ENCODE measurements around the gene OR52J3.
"Not testable (repeated sequence)": the region's sequence is repeated elsewhere in the genome, so short reads cannot be mapped to it uniquely, and the experiment has no call there.

The OR52J3 gene
- total RNA-seq, result 0 reads per million in 2 experiments

DNA sequence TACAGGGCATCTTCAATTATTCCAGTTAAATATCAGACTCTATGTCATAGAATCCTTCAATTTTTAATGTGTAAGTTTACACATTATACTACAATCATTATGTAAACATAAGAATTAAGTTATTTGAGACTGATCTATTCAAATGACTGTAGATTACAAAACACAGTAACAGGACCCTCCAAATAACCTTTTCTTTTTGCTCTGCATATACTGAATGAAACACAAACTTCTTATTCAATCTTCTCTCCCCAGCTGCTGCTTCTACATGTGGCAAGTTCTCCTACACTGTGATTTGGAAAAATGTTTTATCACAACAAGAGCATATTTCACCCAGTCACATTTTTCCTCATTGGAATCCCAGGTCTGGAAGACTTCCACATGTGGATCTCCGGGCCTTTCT lies at the start of gene OR52J3:
Gene OR52J3 (plus strand): TSS at position 301 of the 400 bp plus-strand sequence. CDS start 0 bp downstream, at position 301.
- no peak for DNase-seq (ENCODE audit: low read depth)

DNA sequence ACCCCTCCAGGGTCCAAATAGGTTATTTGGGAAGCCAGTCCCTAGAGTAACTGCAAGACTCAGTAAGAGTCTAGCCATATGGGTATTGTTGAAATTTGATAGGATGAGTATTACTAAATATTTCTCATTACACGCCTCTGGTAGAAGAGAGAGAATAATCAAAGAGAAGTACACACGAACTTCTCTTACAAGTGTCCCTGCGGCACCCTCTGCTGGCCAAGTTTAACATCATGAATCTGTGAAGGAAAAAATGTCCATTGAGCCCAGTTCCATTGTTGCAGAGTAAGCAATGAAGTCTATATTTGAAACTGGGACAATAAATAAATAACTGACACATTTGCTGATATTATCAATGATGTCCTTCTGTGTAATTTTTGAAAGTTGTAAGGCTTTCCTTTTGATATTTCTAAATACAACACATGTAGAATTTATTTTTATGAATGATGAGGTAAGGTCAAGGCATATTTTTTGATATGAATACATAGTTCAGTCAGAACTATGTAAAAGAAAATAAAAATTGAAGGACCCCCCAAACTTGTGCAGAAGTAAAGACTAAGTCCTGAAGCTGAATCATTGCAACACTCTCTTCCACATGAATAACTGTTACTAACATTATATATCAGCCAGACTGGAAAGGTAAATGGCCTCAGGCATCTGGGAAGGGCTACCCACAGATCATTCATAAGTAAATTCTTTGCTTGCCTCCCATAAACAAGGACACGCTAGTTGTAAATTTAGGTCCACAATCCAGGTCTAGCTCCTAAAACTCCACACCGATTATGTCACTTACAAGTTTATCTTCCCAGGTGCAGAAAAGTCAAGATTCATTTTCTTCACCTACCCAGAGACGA lies 41.7 kb upstream of the OR52J3 start:
- no peak for DNase-seq (ENCODE audit: low read depth)

DNA sequence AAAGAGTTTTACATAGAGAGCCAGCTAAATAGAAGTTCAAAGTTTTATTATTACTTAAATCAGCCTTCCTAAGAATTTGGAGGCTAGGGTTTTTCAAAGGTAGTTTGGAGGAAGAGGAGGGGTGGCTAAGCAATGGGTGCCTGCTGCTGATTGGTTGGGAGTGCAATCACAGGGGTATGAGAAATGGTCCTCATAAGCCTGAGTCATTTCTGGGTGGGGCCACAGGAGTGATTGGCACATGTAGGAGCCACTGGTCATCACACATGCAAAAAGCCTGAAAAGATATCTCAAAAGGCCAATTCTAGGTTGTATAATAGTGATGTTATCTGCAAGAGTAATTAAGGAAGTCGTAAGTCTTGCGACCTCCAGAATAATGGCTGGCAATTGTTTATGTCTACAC lies 38.8 kb upstream of the OR52J3 start:
- DNase-seq (ENCODE audit: low read depth), result no peak

DNA sequence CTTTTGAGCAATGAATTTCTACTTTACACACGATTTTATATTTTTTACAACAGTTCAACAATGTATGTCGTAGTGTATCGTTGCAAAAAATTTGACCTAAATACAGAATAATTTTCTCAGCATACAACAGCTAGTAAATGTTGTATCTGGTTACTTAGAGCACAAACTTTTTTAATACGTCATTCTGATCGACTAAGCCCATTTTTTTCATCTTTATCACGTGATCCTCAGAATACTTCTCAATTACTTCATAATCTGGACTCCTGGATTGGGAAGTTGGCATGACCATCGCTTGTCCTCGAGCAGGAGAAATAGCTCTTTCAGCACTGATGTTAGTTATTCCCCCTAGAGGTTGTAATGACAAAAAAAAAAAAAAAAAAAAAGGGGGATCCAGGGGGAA lies 35.1 kb upstream of the OR52J3 start:
- DNase-seq (ENCODE audit: low read depth), result no peak

DNA sequence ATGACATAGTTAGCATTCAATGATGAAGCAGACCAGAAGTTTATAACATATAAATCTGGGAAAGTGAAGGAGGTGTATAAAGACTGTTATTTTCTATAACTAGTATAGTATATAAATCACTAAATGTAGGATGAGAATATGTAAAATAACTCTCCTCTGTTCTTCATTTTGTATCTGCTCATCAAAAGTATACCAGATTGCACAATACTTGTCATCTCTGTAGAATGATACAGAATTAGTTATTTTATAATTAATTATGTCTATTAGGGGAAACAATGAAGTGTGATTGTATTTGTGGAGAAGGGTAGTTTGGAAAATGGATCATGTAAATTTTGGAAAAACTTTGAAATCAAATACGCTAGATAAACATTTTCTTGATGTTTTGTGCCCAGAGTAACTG lies 33.3 kb upstream of the OR52J3 start:
- DNase-seq (ENCODE audit: low read depth), result no peak

DNA sequence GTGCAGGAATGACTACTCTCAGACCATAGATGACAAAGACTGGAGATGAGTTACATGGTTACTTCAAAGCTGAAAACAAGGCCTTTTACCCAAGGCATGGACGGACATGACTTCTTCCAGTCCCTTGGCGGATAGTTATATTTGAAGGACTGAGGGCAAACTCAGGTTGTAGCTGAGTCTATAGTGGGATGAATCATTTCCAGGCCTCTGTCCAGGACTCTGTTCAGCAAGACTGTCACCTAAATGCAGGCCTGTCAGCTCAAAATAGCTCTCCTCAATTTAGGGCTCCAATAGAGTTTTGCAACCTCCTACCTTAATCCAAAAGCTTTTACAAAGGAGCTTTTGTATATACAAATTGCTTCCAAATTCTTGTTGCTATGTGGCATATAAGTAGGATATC lies 24.3 kb upstream of the OR52J3 start:
- no peak for DNase-seq (ENCODE audit: low read depth)

DNA sequence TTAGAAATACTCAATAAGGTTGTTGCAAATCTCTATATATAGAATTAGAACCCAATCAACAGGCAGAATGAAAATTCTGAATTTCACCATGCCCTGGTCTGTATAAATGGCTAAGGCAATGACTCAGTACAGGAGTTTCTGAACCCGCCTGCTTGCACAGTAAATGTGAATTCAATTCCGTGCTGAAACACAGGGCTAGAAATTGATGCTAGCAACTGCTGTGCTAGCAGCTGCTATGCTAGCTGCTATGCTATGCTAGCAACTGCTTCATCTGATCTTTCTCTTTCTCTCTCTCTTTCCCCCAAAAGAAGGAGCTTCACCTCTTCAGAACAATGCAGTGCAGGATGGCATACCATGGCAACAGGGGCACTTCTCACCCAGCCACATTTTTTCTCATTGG lies 9.7 kb upstream of the OR52J3 start:
- no peak for DNase-seq (ENCODE audit: low read depth)

DNA sequence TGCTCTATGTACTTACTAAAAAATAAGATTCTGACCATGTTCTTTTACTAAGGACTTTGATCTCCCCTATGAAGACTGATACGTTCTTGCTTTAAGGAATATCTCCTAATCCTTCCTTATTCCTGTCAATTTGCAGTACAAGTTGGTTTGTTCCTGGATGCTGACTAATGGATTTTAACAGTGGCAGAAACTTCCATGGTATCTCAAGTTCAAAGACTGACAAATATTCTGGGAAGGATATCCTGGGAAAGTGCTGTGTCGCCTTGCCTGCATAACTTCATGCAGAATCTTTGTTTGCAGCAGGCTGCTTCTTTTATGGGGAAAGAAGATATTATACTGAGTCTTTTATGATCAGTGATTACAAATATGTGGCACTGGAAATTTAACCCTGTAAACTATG lies 8.4 kb upstream of the OR52J3 start:
- DNase-seq (ENCODE audit: low read depth), result no peak

DNA sequence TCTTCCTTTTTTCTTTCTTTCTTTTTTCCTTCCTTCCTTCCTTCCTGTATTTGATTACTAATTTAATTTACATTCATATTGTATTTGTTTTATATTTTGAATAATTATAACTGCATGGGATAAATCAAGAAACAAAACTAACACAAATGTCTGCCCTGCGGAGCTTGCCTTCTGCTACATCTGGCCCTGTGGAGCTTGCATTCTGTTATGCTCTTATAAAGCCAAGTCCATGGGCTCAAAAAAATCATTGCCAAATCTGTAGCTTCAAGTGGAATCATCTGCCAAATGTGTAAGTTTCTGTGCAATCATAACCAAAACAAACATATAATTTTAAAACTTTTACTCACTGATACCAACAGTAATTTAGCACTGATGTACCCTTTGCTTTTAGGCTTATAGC lies 8.0 kb upstream of the OR52J3 start:
- DNase-seq (ENCODE audit: low read depth), result no peak

DNA sequence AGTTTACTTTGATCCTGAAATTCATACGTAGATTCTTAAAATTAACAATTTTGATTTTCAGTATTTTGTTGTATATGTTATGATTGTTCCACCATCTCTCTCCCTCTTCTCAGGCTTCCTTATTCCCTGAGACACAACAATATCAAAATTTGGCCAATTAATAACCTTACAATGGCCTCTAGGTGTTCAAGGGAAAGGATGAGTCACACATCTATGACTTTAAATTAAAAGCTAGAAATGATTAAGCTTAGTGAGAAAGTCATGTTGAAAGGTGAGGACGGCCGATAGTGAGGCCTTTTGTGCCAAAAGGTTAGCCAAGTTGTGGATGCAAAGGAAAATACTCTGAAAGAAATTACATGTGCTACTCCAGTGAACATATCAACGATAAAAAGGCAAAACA lies 5.5 kb upstream of the OR52J3 start:
- DNase-seq (ENCODE audit: low read depth), result no peak

DNA sequence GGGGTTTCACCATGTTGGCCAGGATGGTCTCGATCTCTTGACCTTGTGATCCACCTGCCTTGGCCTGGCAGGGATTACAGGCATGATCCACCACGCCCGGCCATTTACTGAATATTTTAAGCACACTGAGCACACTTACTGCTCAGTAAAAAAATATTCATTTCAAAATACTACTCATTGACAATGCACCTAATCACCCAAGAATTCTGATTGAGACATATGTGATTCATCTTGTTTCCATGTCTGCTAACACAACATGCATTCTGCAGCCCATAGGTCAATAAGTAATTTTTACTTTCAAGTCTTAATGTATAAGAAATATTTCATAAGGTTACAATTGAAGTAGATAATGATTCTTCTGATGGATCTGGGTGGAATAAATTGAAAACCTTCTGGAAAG lies 4.2 kb upstream of the OR52J3 start:
- DNase-seq (ENCODE audit: low read depth), result no peak

DNA sequence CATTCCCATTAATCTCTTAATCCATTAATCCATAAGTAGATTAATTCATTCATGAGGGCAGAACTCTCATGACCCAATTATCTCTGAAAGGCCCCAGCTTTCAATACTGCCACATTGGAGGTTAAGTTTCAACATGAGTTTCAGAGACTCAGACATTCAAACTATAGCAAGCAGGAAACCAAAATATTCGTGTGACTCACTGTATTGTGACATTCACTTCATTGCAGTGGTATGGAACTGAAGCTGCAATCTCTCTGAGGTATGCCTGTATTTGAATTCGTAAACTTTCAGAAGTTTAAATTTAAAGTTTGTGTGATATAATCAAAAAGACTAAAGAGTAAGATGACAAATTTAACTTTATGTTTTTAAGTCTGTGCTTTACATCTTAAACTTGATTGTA lies 2.9 kb upstream of the OR52J3 start:
- no peak for DNase-seq (ENCODE audit: low read depth)

DNA sequence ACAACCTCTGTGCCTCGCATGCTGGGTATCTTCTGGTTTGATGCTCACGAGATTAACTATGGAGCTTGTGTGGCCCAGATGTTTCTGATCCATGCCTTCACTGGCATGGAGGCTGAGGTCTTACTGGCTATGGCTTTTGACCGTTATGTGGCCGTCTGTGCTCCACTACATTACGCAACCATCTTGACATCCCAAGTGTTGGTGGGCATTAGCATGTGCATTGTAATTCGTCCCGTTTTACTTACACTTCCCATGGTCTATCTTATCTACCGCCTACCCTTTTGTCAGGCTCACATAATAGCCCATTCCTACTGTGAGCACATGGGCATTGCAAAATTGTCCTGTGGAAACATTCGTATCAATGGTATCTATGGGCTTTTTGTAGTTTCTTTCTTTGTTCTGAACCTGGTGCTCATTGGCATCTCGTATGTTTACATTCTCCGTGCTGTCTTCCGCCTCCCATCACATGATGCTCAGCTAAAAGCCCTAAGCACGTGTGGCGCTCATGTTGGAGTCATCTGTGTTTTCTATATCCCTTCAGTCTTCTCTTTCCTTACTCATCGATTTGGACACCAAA lies 516 bp downstream of the OR52J3 start:
- DNase-seq (ENCODE audit: low read depth), result no peak

DNA sequence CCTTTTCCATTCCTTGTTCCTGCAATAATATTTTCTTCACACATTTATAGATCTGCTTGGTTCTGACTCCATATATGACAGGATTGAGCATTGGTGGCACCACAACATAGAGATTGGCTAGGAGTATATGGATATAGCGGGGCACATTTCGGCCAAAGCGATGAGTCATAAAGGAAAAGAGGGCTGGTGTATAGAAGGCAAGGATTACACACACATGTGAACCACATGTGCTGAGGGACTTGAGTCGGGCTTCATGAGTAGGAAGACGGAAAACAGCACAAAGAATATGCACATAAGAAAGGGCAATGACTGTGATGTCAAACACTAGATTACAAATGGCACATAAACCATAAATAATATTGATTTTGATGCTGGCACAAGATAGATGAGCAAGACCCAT lies 12.4 kb downstream of the OR52J3 start:
- DNase-seq (ENCODE audit: low read depth), result not testable (repeated sequence)

DNA sequence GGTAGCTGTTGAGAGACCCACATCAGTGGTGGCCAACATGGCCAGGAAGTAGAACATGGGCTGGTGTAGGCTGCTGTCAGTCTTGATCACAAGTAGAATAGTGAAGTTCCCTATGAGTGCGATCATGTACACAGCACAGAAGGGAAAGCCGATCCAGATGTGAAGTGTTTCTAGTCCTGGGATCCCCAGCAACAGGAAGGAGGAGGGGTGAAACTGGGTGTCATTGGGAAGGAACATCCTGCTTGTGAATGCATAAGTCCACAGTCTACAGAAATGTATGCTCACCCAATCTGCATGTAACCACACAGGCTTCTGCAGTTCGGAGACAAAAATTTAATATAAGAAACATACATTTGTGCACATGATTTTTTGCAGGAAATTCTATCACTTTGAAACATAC lies 13.1 kb downstream of the OR52J3 start, which contains the start of gene OR52E2:
Gene OR52E2 (minus strand): TSS at position 237 of the 400 bp plus-strand sequence. CDS start 0 bp downstream, at position 237.
- no peak for DNase-seq (ENCODE audit: low read depth)

DNA sequence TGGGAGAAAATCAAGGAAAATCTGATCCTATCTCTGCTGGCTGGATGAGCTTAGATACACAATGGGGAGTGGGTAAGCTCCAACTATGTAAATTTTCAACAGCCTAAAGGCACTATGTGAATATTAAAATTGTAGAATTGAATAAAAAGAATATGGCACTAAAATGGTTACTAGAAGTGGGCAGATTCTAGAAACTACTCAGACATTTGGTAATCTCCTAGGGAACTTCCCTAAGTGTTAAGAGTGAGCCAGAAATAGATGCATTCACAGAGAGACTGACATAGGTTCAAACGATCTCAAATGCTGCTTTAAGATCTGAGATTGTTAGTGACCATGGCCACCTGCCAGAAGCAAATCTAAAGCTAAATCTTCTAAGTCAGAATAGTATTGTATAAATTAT lies 18.7 kb downstream of the OR52J3 start:
- no peak for DNase-seq (ENCODE audit: low read depth)

DNA sequence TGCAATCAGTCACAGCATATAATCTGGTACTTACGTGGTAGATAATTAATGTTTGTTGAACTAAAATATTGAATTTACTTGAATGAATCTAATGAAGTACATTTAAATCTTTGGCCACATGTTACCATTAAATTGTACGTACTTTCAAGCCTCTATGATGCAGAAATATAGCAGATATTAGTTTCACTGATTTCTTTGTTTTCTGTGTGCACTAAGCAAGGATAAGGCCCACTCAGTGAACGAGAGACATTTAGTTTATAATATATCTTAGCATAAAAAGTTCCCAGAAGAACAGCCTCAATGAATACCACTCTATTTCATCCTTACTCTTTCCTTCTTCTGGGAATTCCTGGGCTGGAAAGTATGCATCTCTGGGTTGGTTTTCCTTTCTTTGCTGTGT lies 22.9 kb downstream of the OR52J3 start, which contains the start of gene OR52E1:
Gene OR52E1 (plus strand): TSS at position 301 of the 400 bp plus-strand sequence.
- no peak for DNase-seq (ENCODE audit: low read depth)

DNA sequence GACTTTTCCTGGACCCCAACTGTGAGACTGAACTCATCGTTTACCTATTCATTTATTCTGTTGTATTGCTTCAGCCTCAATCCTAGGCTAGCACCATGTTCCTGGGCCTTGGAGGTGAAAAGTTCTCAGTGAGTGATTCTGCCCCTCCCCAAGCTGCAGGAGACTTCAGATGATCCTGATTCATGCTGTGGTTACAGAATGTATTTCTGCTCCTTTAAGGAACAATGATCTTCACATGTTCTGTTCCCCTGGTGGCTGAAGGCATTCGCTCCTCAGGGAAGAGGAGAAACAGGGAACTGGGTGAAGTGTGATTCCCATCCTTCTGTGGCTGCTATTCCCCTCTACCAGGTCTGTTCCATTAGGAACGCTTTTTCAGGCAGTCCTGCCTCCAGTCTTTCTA lies 25.5 kb downstream of the OR52J3 start:
- no peak for DNase-seq (ENCODE audit: low read depth)

DNA sequence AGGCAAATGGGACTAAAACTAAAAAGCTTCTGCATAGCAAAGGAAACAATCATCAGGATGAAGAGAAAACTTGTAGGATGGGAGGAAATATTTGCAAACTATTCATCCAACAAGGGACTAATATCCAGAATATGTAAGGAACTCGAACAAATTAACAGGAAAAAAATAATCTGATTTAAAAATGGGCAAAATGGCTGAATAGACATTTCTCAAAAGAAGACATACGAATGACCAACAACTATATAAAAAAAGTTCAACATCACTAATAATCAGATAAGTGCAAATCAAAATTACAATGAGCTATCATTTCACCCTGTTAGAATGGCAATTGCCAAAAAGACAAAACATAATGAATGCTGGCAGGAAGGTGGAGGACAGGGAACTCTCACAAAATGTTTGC lies 35.1 kb downstream of the OR52J3 start:
- no peak for DNase-seq (ENCODE audit: low read depth)

DNA sequence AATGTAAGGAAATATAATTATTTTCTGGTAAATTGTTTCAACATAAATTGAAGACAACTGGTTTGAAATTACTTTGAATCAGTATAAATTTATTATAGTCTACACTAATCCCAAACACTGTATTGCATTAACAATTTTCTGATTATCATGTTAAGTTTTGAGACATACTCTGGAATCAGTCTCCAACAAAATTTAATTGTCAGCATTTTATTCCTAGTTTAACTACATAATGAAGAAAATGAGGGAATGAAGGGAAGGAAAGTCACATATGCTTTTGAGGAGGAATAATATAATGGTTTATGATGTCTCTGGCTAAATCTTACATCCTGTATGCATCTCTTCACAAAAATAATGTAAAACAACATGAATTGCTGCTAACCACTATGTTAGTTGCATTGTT lies 37.3 kb downstream of the OR52J3 start:
- no peak for DNase-seq (ENCODE audit: low read depth)

DNA sequence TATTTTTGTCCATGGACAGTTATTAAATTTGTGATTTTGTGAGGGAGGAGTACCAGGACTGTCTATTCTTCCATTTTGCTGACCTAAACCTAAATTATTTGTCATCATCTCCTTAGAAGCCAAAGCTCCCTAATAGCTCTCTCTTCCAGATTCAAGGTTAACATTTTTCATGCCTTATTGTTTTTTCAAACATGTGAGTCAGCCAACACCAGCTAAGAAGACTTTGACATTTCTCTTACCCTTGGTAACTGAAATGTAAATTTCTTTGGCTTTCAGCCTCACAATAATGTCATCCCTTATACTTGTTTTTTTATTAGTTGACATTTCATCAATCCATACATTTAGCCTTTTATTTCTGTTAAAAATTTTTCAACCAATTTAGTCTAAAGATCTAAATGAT lies 42.2 kb downstream of the OR52J3 start:
- DNase-seq (ENCODE audit: low read depth), result no peak

DNA sequence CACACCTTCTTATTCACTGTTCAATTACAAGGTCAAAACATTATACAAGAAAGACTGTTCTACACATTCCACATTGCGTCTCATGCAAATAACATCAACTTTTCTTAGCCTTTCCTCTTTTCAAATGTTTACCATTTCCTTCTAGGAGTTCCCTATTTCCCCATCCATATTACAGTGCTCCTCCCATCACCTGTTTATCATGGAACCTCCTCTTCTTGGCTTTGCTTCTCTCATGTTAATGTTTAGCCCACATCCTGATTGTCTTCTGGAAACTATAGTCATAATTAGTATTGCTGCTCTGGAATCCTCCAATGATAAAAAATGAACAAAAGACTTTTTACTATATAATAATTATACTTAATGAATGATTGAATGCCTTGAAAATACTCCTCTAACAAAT lies 44.3 kb downstream of the OR52J3 start:
- DNase-seq (ENCODE audit: low read depth), result no peak

DNA sequence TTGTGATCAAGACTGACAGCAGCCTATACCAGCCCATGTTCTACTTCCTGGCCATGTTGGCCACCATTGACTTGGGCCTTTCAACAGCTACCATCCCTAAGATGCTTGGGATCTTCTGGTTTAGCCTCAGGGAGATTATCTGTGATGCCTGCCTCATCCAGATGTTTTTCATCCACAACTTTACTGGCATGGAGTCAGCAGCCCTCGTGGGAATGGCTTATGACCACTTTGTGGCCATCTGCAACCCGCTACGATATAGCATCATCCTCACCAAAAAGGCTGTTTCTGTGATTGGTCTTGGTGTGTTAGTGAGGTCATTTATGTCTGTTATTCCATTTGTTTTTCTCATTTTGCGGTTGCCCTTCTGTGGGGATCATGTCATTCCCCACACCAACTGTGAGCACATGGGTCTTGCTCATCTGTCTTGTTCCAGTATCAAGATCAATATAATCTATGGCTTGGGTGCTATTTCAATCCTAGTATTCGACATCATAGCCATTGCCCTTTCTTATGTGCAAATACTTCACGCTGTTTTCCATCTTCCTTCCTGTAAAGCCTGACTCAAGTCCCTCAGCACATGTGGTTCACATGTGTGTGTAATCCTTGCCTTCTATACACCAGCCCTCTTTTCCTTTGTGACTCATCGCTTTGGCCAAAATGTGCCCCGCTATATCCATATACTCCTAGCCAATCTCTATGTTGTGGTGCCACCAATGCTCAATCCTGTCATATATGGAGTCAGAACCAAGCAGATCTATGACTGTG lies 46.7 kb downstream of the OR52J3 start:
- no peak for DNase-seq (ENCODE audit: low read depth)

All from T follicular helper cell (primary cell).